SH-SY5Y (cell line): Measurements from ENCODE around the gene XPC.
A peak's percentile ranks its signal among the peaks of the same experiment; 100 is the strongest.

Source experiments
- GATA2 ChIP-seq: IDR thresholded peaks from 2 replicates; pipeline ENCODE4 v1.6.1; 2011; ENCODE audit warnings: mild to moderate bottlenecking, low read depth, low read length
- GATA3 ChIP-seq: IDR thresholded peaks from 2 replicates; pipeline ENCODE4 v1.6.1; 2011; ENCODE audit warnings: low read depth, mild to moderate bottlenecking, low read length, moderate library complexity

XPC gene

GRCh38 chr3:14211621-14212020 lies 33.2 kb upstream of the XPC start:
- TF ChIP-seq GATA2 = no peak
- TF ChIP-seq GATA3 = no peak

GRCh38 chr3:14210843-14211594 lies 32.6 kb upstream of the XPC start:
- TF ChIP-seq GATA2 (no peak), GATA3 (no peak)

- TF ChIP-seq GATA2 = no peak
- TF ChIP-seq GATA3 = no peak
Observed at GRCh38 chr3:14210290-14210688, 31.9 kb upstream of the XPC start.

- TF ChIP-seq GATA2 = no peak
- no peak for TF ChIP-seq GATA3
Observed at GRCh38 chr3:14209581-14210289, 31.3 kb upstream of the XPC start.

GRCh38 chr3:14208977-14209394 lies 30.6 kb upstream of the XPC start:
- no peak for TF ChIP-seq GATA2
- no peak for TF ChIP-seq GATA3

- no peak for TF ChIP-seq GATA3
- no peak for TF ChIP-seq GATA2
Observed at GRCh38 chr3:14208168-14208567, 29.8 kb upstream of the XPC start.

- TF ChIP-seq GATA3 (no peak), GATA2 (no peak)
Observed at GRCh38 chr3:14206548-14207177, 28.3 kb upstream of the XPC start.

GRCh38 chr3:14204515-14205284 lies 26.3 kb upstream of the XPC start:
- TF ChIP-seq GATA2 = peak; percentile 71
- peak; percentile 29; the same call in 1 of the 2 replicates for TF ChIP-seq GATA3

- TF ChIP-seq GATA3 = no peak
- TF ChIP-seq GATA2 = no peak
Observed at GRCh38 chr3:14203521-14204079, 25.2 kb upstream of the XPC start.

GRCh38 chr3:14202874-14203520 lies 24.6 kb upstream of the XPC start:
- no peak for TF ChIP-seq GATA2
- TF ChIP-seq GATA3 = no peak

- TF ChIP-seq GATA2 (no peak), GATA3 (no peak)
Observed at GRCh38 chr3:14201940-14202684, 23.7 kb upstream of the XPC start.

GRCh38 chr3:14200841-14201240 lies 22.4 kb upstream of the XPC start:
- TF ChIP-seq GATA2 = no peak
- TF ChIP-seq GATA3 = no peak

- TF ChIP-seq GATA3 (no peak), GATA2 (no peak)
Observed at GRCh38 chr3:14200276-14200675, 21.9 kb upstream of the XPC start.

GRCh38 chr3:14199641-14200040 lies 21.2 kb upstream of the XPC start:
- no peak for TF ChIP-seq GATA2
- TF ChIP-seq GATA3 = no peak
